OCI-LY3 (cell line): Measurements from ENCODE around the gene UBE2L3.
A peak's percentile ranks its signal among the peaks of the same experiment; 100 is the strongest.

Experiments
- H2AFZ ChIP-seq: fragments of 200-600, 300-600 bp; shearing (Covaris generic); 2 replicates; pipeline ENCODE4 v1.6.0; 2014; ENCODE audit warnings: antibody characterized with exemption, low read depth, low read length
- H3K27ac ChIP-seq: fragments of 200-600, 300-600 bp; sonication (generic); 2 replicates; pipeline ENCODE4 v1.5.1; 2014; ENCODE audit warnings: mild to moderate bottlenecking, low read length, moderate library complexity, mixed read lengths
- H3K27me3 ChIP-seq: fragments of 200-600, 300-600 bp; sonication (generic); 2 replicates; pipeline ENCODE4 v1.6.1; 2014; ENCODE audit warnings: low read depth, low read length, mixed read lengths
- H3K36me3 ChIP-seq: fragments of 200-600, 300-600 bp; sonication (generic); replicated peaks from 2 replicates; pipeline ENCODE3; 2014; ENCODE audit warnings: low read depth, low read length, mixed read lengths
- H3K4me1 ChIP-seq: fragments of 300-600, 200-600 bp; sonication (generic); 2 replicates; pipeline ENCODE4 v1.6.1; 2014; ENCODE audit warnings: low read length, mixed read lengths
- H3K4me2 ChIP-seq: fragments of 200-600, 300-600 bp; sonication (generic); 2 replicates; pipeline ENCODE4 v1.6.1; 2014; ENCODE audit warnings: low read length, mixed read lengths
- H3K4me3 ChIP-seq: fragments of 300-600, 200-600 bp; sonication (generic); 2 replicates; pipeline ENCODE4 v1.5.1; 2014; ENCODE audit warnings: antibody characterized with exemption, mild to moderate bottlenecking, low read length, moderate library complexity
- H3K79me2 ChIP-seq: fragments of 300-600, 200-600 bp; shearing (Covaris generic); 2 replicates; pipeline ENCODE4 v1.6.1; 2014; ENCODE audit warnings: mild to moderate bottlenecking, low read length, mixed read lengths
- H3K9ac ChIP-seq: fragments of 300-600, 200-600 bp; shearing (Covaris generic); 2 replicates; pipeline ENCODE4 v1.6.0; 2014; ENCODE audit warnings: mild to moderate bottlenecking, low read length, moderate library complexity
- H3K9me3 ChIP-seq: fragments of 200-600, 300-600 bp; shearing (Covaris generic); 2 replicates; pipeline ENCODE4 v1.6.1; 2014; ENCODE audit warnings: low read length, mixed read lengths; ENCODE audit not compliant: insufficient read depth
- H4K20me1 ChIP-seq: fragments of 200-600, 300-600 bp; sonication (generic); 2 replicates; pipeline ENCODE4 v1.6.1; 2016; ENCODE audit warnings: low read length, mixed read lengths; ENCODE audit not compliant: insufficient read depth
- CTCF ChIP-seq: fragments of 200-600, 300-600 bp; sonication (generic); IDR thresholded peaks from 2 replicates; pipeline ENCODE4 v1.5.1; 2014; ENCODE audit warnings: antibody characterized with exemption, low read length, low read depth
- EZH2phosphoT487 ChIP-seq: fragments of 200-600 bp; shearing (Covaris generic); IDR thresholded peaks from 2 replicates; pipeline ENCODE4 v1.6.1; 2018; ENCODE audit warnings: antibody characterized with exemption, mixed run types, low read depth

UBE2L3 gene

GRCh38 chr22:21624880-21625791 is 57.6 kb downstream of the UBE2L3 start:
- H3K36me3 ChIP-seq, result peaks cover 55% of the 10 kb centered on the region
- peaks cover 88% of the 10 kb centered on the region for H3K79me2 ChIP-seq
- no peaks in the 10 kb centered on the region for H3K27me3 ChIP-seq
- no peaks in the 10 kb centered on the region for H3K9me3 ChIP-seq
- no peak overlapping the region for H2AFZ ChIP-seq
- no peak overlapping the region for H3K4me2 ChIP-seq
- H4K20me1 ChIP-seq, result peaks cover 41% of the 10 kb centered on the region
- TF ChIP-seq CTCF (no peak), EZH2phosphoT487 (no peak)
- no peak overlapping the region for H3K4me3 ChIP-seq
- peak overlapping the region; percentile 30 for H3K27ac ChIP-seq
- H3K9ac ChIP-seq, result no peak overlapping the region
- peaks cover 18% of the 10 kb centered on the region for H3K4me1 ChIP-seq

- no peak overlapping the region for H3K4me3 ChIP-seq
- H3K79me2 ChIP-seq, result peaks cover 78% of the 10 kb centered on the region
- TF ChIP-seq CTCF, result no peak
- H3K9ac ChIP-seq, result no peak overlapping the region
- H3K27ac ChIP-seq, result no peak overlapping the region
- H4K20me1 ChIP-seq, result peaks cover 30% of the 10 kb centered on the region
- no peak overlapping the region for H2AFZ ChIP-seq
- H3K4me2 ChIP-seq, result no peak overlapping the region
- peaks cover 47% of the 10 kb centered on the region for H3K36me3 ChIP-seq
- H3K27me3 ChIP-seq, result no peaks in the 10 kb centered on the region
- peaks cover 16% of the 10 kb centered on the region for H3K4me1 ChIP-seq
- H3K9me3 ChIP-seq, result no peaks in the 10 kb centered on the region
Observed at GRCh38 chr22:21626073-21626734, 58.7 kb downstream of the UBE2L3 start.

GRCh38 chr22:21626735-21627469 is 59.4 kb downstream of the UBE2L3 start:
- H2AFZ ChIP-seq, result no peak overlapping the region
- no peak overlapping the region for H3K9ac ChIP-seq
- peaks cover 47% of the 10 kb centered on the region for H3K36me3 ChIP-seq
- H3K27ac ChIP-seq, result no peak overlapping the region
- peaks cover 16% of the 10 kb centered on the region for H3K4me1 ChIP-seq
- H3K4me3 ChIP-seq, result no peak overlapping the region
- H3K79me2 ChIP-seq, result peaks cover 74% of the 10 kb centered on the region
- no peak overlapping the region for H3K4me2 ChIP-seq
- no peaks in the 10 kb centered on the region for H3K27me3 ChIP-seq
- no peaks in the 10 kb centered on the region for H3K9me3 ChIP-seq
- TF ChIP-seq CTCF (no peak), EZH2phosphoT487 (no peak)
- peaks cover 28% of the 10 kb centered on the region; the same call in 1 of the 2 replicates for H4K20me1 ChIP-seq
